Measurements from ENCODE around the gene ATE1.

ATE1 gene

DNA sequence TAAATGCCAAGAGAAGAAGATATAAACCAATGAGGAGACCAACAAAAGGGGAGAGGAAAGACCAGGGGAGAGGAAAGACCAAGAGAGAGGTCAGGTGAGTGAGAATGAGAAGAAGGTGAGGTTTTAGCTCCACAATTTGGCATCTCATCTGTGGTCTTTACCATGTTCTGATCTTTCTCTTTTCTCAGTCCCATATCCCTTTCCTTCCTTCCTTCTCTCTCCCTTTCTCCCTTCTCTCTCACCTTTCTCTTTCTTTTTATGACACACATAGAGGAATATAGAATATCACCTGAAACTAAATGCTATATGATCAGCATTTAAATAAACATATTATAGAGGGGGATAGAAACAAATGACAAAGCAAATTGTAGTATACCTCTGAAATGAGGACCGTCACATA lies 57.4 kb downstream of the ATE1 start:
- TF ChIP-seq, protein P1, sequence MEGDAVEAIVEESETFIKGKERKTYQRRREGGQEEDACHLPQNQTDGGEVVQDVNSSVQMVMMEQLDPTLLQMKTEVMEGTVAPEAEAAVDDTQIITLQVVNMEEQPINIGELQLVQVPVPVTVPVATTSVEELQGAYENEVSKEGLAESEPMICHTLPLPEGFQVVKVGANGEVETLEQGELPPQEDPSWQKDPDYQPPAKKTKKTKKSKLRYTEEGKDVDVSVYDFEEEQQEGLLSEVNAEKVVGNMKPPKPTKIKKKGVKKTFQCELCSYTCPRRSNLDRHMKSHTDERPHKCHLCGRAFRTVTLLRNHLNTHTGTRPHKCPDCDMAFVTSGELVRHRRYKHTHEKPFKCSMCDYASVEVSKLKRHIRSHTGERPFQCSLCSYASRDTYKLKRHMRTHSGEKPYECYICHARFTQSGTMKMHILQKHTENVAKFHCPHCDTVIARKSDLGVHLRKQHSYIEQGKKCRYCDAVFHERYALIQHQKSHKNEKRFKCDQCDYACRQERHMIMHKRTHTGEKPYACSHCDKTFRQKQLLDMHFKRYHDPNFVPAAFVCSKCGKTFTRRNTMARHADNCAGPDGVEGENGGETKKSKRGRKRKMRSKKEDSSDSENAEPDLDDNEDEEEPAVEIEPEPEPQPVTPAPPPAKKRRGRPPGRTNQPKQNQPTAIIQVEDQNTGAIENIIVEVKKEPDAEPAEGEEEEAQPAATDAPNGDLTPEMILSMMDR (IDR thresholded peaks at IDR 0.05; ENCODE audit: low read depth, low read length, missing control alignments) = no peak
- no peak for DNase-seq (ENCODE audit: extremely low read depth, low read depth)
- H3K4me3 ChIP-seq (replicated peaks; ENCODE audit: low read depth, low read length) = no peak overlapping the region

DNA sequence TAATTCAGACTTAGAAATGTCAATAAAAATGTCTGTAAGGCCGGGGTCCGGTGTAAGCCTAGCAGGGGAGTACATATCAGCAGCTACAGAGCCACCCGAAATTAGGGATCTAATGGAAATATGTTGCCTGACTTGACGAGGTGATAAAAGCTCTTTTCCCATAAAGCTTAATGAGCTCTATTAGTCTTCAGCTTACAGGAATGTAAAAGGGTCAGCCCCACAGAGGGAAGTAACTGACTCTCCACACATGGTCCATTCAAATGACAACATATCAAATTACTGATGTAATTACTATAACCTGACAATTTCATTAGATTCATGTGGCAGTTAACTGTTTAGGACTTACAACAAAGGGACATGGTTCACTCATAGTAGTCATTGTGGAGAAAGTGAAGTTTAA lies 62.3 kb downstream of the ATE1 start:
- TF ChIP-seq, protein P1 (IDR thresholded peaks at IDR 0.05; ENCODE audit: low read depth, low read length, missing control alignments) = no peak
- H3K4me3 ChIP-seq (replicated peaks; ENCODE audit: low read depth, low read length) = no peak overlapping the region
- no peak for DNase-seq (ENCODE audit: extremely low read depth, low read depth)

DNA sequence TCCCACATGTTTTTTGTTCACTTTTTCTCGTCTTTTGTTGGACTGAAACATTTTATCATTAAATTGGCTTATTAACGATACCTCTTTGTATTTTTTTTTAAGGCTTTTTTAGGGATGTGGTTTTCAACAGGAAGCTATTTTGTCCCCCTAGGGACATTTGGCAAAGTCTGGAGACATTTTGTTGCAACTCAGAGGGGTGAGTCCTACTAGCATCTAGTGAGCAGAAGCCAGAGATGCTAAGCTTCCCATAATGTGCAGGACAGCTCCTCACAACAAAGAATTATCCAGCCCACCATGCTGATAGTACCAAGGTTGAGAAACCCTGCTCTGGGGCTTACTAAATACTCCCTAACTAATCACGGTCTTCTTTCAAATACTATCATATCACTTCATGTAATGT lies 63.2 kb downstream of the ATE1 start:
- DNase-seq (ENCODE audit: extremely low read depth, low read depth) = no peak
- no peak overlapping the region for H3K4me3 ChIP-seq (replicated peaks; ENCODE audit: low read depth, low read length)
- TF ChIP-seq, protein P1 (IDR thresholded peaks at IDR 0.05; ENCODE audit: low read depth, low read length, missing control alignments) = no peak

DNA sequence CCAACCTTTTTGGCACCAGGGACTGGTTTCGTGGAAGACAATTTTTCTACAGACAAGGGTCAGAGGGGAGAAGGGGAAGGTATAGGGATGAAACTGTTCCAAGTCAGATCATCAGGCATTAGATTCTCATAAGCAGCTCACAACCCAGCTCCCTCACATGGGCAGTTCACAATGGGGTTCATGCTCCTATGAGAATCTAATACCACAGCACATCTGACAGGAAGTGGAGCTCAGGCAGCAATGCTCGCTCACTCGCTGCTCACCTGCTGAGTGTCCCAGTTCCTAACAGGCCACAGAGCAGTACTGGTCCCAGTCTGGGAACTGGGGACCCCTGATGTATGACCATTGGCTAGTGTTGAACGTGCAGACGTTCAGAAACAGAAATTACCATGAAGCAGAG lies 63.7 kb downstream of the ATE1 start:
- no peak overlapping the region for H3K4me3 ChIP-seq (replicated peaks; ENCODE audit: low read depth, low read length)
- TF ChIP-seq, protein P1 (IDR thresholded peaks at IDR 0.05; ENCODE audit: low read depth, low read length, missing control alignments) = no peak
- DNase-seq (ENCODE audit: extremely low read depth, low read depth) = no peak

DNA sequence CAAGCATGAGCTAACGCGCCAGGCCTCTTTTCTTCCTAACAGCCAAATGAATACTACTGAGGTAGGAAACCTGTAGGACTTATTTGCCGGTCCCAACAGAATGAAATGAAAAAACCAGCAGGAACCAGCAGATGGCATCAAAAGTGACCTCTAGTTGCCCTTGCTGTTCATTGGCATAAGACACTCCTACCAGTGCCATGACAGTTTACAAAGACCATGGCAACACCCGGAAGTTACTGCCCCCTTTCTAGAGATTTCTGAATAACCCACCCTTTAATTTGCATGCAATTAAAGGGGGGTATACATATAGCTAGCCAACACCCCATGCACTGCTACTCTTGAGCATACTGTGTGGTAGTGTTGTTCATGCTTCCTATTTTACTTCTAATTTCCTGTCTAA lies 65.2 kb downstream of the ATE1 start:
- no peak overlapping the region for H3K4me3 ChIP-seq (replicated peaks; ENCODE audit: low read depth, low read length)
- TF ChIP-seq, protein P1 (IDR thresholded peaks at IDR 0.05; ENCODE audit: low read depth, low read length, missing control alignments) = no peak
- no peak for DNase-seq (ENCODE audit: extremely low read depth, low read depth)

DNA sequence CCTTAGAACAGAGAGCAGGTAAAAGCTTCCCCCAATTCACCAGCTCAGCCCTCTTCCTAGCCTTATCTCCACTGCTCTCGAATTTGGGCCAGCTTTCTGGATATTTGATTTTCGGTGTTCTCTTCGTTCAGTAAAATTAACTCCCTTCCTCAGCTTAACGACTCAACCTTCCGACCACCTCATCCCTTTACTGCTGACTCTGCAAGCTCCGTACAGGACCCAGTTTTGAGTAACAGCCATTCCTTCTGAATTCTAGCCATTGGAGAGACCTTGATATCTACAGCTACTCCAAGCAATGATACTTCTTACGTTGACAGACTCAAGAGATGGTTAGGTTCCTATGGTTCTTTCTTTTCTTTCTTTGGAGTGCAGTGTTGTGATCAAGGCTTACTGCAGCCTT lies 65.8 kb downstream of the ATE1 start:
- DNase-seq (ENCODE audit: extremely low read depth, low read depth) = no peak
- H3K4me3 ChIP-seq (replicated peaks; ENCODE audit: low read depth, low read length) = no peak overlapping the region
- TF ChIP-seq, protein P1 (IDR thresholded peaks at IDR 0.05; ENCODE audit: low read depth, low read length, missing control alignments) = no peak

DNA sequence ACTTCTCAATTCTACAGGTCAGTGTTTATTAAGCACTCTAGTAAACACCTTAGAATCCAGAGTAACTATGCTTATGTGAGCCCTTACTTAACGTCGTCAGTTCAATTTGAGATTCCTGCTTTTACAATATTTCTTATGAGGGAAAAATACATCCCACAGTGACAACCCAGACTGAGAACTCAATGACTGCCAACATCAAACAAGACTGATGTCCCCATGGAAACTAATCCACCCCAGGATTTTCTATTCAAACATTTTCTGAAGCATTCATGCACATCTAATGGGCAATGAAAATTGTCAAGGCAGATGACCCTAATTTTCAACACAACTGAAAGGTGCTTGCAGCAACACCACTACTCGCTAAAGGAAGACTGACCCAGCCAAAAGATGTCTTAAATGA lies 67.0 kb downstream of the ATE1 start:
- no peak for DNase-seq (ENCODE audit: extremely low read depth, low read depth)
- TF ChIP-seq, protein P1 (IDR thresholded peaks at IDR 0.05; ENCODE audit: low read depth, low read length, missing control alignments) = no peak
- no peak overlapping the region for H3K4me3 ChIP-seq (replicated peaks; ENCODE audit: low read depth, low read length)

Measured in HFF-Myc (cell line).